HG03378 (cell line): ENCODE data around the gene PRR7.

Source experiments
- ATAC-seq: cut with Tn5 transposase; IDR thresholded peaks from one replicate; pipeline ENCODE4 v1.9.1; 2021; ENCODE audit warnings: mild to moderate bottlenecking, moderate library complexity; ENCODE audit not compliant: unreplicated experiment

PRR7 gene

DNA sequence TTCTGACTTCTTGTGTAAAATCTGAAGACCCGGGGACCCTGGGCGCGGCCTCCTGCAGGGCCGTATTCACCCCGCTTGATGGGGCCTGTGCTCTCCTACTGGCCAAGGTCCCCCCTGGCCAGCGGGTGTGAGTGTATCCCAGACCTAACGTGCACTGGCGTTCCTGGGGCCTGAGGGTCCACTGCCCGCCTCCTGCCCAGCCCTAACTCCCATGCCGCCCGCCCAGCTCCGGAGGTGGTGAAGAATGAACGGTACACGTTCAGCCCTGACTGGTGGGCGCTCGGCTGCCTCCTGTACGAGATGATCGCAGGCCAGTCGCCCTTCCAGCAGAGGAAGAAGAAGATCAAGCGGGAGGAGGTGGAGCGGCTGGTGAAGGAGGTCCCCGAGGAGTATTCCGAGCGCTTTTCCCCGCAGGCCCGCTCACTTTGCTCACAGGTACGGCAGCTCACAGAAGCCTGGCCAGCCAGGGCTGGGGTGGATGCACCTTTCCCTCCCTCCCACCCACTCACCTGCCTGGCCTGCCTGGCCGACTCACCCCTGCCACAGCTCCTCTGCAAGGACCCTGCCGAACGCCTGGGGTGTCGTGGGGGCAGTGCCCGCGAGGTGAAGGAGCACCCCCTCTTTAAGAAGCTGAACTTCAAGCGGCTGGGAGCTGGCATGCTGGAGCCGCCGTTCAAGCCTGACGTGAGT, 10.6 kb upstream of the PRR7 start:
- ATAC-seq, result no peak

GRCh38 chr5:177437623-177438022, 9.0 kb upstream of the PRR7 start:
- ATAC-seq, result no peak

DNA sequence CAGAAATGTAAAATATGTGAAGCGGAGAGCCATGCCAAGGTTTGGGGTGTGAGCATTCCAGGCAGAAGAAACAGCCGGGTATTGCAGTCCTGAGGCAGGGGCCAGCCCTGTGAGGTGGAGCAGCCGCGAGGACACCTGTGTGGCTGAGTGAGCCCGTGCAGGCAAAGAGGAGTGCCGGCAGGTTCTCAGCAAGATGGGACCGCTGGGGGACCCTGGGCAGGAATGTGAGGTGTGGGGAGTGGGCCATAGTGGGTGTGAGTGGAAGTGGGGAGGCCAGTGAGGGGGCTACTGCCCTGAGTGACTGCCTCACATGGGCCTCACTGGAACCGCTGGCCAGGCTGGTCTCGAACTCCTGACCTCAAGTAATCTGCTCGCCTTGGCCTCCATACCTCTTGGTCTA, 8.1 kb upstream of the PRR7 start:
- no peak for ATAC-seq

- ATAC-seq, result no peak
Observed at GRCh38 chr5:177439518-177440053, 7.0 kb upstream of the PRR7 start.

DNA sequence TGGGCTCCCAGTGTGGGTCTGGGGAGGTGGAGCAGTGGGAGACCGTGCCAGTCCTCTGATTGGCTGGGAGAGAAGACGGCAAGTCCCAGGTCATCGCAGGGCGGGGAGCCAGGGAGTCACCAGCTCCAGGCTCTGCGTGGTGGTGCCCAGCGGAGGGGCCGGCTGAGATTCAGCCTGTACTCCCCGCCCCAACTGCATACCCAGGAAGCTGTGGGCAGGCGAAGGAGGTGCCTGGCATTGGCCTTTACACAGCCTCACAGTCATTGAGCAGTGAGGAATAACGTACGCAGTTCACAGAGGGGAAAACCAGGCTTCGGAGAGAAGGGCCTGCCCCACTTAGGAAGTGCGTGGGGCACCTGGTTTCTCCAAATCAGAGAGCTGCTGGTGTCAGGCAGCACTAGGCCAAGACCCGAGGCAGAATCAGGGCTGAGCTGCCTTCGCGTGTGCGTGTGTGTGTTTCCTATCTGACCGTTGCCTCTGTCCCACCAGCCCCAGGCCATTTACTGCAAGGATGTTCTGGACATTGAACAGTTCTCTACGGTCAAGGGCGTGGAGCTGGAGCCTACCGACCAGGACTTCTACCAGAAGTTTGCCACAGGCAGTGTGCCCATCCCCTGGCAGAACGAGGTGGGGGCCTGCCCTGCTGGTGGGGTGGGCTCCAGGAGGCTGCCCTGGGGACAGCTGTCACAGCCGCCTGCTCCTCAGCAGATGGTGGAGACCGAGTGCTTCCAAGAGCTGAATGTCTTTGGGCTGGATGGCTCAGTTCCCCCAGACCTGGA, 6.2 kb upstream of the PRR7 start:
- ATAC-seq, result no peak

GRCh38 chr5:177440990-177441780, 5.4 kb upstream of the PRR7 start:
- no peak for ATAC-seq

- ATAC-seq, result no peak
Observed at GRCh38 chr5:177442066-177442826, 4.4 kb upstream of the PRR7 start.

GRCh38 chr5:177443144-177443983, 3.2 kb upstream of the PRR7 start:
- ATAC-seq, result no peak

DNA sequence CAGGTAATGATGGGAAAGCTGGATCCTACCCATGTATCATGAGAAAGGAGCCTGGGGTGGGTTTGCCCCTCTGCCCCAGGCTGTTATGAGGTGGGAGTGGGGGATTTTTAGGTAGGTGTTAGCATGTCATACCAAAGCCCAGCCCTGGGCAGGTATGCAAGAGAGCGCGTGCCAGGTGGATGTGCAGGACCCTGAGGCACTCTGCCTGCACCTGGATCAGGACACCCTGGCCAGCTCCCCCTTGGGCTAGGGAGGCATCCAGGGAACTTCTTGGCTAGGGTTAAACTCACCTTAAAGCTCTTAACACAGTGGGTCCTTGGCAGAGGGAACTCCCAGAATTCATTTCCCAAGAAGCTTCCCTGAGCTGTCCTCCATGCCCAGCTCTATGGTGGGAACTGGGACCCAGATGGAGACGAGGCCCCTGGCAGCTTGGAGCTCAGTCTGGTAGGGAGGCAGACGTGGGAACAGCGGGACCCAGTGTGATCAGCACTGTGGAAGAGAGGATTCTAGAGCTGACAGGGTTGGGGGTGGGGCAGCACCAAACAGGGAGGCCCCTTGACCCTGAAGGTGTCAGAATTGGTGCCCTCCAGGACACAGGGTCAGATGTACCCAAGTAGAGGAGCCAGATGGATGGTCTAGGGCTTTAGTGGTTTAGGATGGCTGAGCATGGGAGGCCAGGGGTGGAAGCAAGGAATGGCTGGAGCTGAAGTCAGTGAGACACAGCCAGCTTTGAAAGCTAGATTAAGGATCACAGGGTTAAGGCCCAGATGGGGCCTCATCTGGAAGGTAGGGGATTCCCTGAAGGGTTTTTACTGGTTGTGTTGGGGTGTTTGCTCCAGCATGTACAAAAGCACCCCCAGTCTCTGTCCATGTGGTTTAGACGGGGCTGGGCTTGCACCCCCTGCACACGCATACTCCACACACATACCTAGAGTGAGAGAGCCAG, 2.2 kb upstream of the PRR7 start:
- ATAC-seq, result no peak

DNA sequence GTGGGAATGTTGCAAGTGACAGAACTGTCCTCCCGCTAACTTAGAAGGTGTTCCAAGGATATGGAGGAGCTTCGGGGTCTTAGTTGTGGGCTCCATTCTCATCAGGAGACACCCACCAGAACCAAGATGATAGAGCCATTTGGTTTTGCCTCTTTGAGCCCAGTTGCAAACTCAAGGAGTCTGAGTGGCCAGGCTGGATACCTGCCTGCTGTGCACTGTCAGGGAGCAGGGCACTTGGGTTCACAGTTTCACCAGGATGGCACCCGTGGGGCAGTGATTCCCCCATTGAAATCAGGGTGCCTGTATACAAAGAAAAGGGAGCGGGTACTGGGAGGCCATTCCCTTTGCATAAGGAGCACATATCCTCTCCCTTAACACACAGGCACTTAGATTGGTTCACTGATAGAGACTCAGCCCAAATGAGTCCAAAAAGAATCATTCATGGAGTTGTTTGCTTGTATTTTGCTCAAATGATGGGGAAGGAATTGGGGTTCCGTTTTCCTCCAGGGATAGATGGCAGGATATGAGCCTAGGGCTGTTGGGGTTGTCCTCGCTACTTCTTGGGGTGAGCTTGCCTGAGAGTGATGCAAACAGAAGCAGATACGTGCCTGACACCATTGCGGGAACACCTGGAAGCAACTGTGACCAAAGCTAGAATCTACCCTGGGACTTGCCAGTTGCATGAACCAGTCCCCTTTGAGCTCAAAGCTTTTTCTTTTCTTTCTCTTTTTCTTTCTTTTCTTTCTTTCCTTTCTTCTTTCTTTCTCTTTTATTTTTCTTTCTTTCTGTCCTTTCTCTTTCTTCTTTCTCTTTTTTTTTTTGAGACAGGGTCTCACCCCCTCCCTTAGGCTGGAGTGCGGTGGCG, 1.3 kb upstream of the PRR7 start:
- no peak for ATAC-seq

GRCh38 chr5:177445917-177446199, 756 bp upstream of the PRR7 start:
- ATAC-seq, result no peak

- ATAC-seq, result no peak
Observed at GRCh38 chr5:177447066-177447610, 524 bp downstream of the PRR7 start.

DNA sequence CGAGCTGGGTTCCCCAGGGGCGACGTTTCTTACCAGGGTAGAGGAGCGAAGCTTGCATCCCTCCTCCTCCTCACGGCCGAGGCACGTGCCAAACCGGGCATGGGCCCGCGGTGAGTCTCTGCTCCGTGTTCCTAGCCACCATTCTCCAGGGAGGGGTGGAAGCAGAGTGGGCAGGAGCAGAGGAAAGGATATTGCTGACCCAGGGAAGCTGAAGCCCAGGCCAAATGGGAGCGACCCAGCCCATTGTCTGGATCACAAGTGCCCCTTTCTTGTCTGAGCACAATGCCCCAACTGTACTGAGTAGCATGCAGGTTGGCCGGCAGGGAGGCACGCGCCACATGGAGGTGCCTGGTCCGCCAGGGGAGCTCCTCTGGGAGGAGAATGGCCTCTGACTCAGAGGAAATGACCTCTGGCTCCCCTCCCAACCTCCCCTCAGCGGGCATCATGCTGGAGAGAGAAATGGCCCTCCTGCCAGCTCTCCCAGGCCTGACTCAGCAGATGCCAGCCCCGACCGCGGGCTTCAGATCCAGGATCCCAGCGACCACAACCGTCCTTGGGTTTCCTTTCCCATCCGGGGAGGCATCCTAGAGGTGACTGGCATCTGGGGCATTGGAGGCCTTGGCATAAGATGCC, 1.1 kb downstream of the PRR7 start:
- ATAC-seq, result no peak

- ATAC-seq, result no peak
Observed at GRCh38 chr5:177448244-177448950, 1.8 kb downstream of the PRR7 start.

GRCh38 chr5:177449140-177450061, 2.8 kb downstream of the PRR7 start:
- no peak for ATAC-seq
